Stimulated activated CD4-positive, alpha-beta T cell treated with anti-CD3 and anti-CD28 coated beads, Interleukin-4, amount 100 ng/mL, for 48 hours (primary cell): ENCODE results near the gene CLTCL1.
"Not testable (repeated sequence)": the region's sequence is repeated elsewhere in the genome, so short reads cannot be mapped to it uniquely, and the experiment has no call there.

ENCODE experiments used
- DNase-seq, 2 donors: peaks; one replicate each; pipeline ENCODE4 v3.0.0-alpha.2; 2020; ENCODE audit warnings: low read depth in 2 of 2

Gene CLTCL1

GRCh38 chr22:19218541-19219233 lies 72.8 kb downstream of the CLTCL1 start:
- DNase-seq, result no peak

- no peak for DNase-seq
Measured at GRCh38 chr22:19216579-19216978, 74.9 kb downstream of the CLTCL1 start.

GRCh38 chr22:19215360-19215759 lies 76.2 kb downstream of the CLTCL1 start:
- no peak for DNase-seq

- no peak for DNase-seq
Measured at GRCh38 chr22:19214078-19214473, 77.4 kb downstream of the CLTCL1 start.

GRCh38 chr22:19213442-19214077 lies 78.0 kb downstream of the CLTCL1 start:
- no peak for DNase-seq

GRCh38 chr22:19213001-19213400 lies 78.5 kb downstream of the CLTCL1 start:
- no peak for DNase-seq

GRCh38 chr22:19212302-19212870 lies 79.1 kb downstream of the CLTCL1 start:
- DNase-seq, result no peak

- no peak for DNase-seq
Measured at GRCh38 chr22:19210188-19210587, 81.3 kb downstream of the CLTCL1 start.

- DNase-seq, result no peak
Measured at GRCh38 chr22:19208287-19208847, 83.2 kb downstream of the CLTCL1 start.

GRCh38 chr22:19207884-19208283 lies 83.6 kb downstream of the CLTCL1 start:
- DNase-seq, result no peak

GRCh38 chr22:19207401-19207808 lies 84.1 kb downstream of the CLTCL1 start:
- no peak for DNase-seq

GRCh38 chr22:19206287-19206686 lies 85.2 kb downstream of the CLTCL1 start:
- no peak for DNase-seq

GRCh38 chr22:19204640-19205039 lies 86.9 kb downstream of the CLTCL1 start:
- DNase-seq, result no peak

GRCh38 chr22:19203834-19204233 lies 87.7 kb downstream of the CLTCL1 start:
- DNase-seq, result no peak

GRCh38 chr22:19202799-19203186 lies 88.7 kb downstream of the CLTCL1 start:
- DNase-seq, result not testable (repeated sequence)

GRCh38 chr22:19201869-19202798 lies 89.4 kb downstream of the CLTCL1 start:
- DNase-seq, result no peak

GRCh38 chr22:19201130-19201868 lies 90.2 kb downstream of the CLTCL1 start:
- DNase-seq, result no peak

- DNase-seq, result no peak
Measured at GRCh38 chr22:19199479-19199878, 92.0 kb downstream of the CLTCL1 start.

GRCh38 chr22:19197997-19198865 lies 93.3 kb downstream of the CLTCL1 start:
- DNase-seq, result no peak
